Measurements from ENCODE around the gene CEP350. TPM values are rescaled to one million over a fixed set of nuclear protein-coding genes. Genes with fewer than 3 reads are reported as not detected.

Gene CEP350
- total RNA-seq, 1 experiment from 2014 or later, result 27.6 TPM

DNA sequence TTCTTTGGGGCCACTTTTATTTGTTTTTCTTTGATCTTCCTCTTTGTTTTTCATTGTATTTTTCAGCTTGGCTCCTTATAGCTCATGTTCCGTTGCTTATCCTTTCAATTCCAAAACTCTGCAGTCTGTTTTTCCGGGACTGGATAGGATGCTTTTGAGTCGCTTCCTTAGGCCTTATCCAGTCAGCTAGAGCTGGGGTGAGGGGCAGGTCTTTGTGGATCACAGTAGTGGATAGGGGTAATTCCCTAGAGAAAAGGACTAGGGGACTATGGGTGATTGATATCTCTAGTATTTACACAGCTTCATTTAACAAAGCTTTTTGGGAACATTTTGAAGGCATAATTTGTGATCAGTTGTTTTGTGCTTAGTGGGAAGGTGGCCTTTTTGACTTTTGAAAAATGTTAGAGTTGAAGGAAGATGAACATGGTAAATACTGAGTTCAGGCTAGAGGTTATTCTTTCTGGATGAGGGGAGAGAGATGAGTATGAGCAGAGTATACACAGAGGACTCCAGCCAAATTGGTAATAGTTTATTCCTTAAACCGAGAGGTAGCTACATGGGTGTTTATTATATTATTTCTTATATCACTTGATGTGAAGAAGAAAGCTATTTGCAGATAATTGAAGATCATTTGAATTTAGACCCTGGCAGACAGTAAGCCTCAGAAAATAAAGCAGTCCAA lies 22.5 kb downstream of the CEP350 start:
- ATAC-seq, result no peak
- Histone ChIP-seq H3K27me3 (ENCODE audit: insufficient read depth, low read length) (no peaks in the 10 kb centered on the region), H3K4me1 (ENCODE audit: control insufficient read depth in 1 of 2, insufficient read depth in 2 of 2, low read length in 2 of 2) (no peaks in the 10 kb centered on the region), H3K9me2 (ENCODE audit: insufficient read depth) (no peaks in the 10 kb centered on the region), H3K9me3 (ENCODE audit: control insufficient read depth in 1 of 2, insufficient read depth in 1 of 2, low read depth in 1 of 2, low read length in 2 of 2) (no peaks in the 10 kb centered on the region), H3K36me3 (ENCODE audit: control insufficient read depth in 1 of 2, insufficient read depth in 2 of 2, low read length in 2 of 2) (no peaks in the 10 kb centered on the region), H4K20me1 (ENCODE audit: insufficient read depth) (peaks cover 3% of the 10 kb centered on the region; the same call in 1 of the 2 replicates), H3K4me2 (ENCODE audit: low read length) (no peak overlapping the region), H3K27ac (ENCODE audit: low read depth, low read length) (no peak overlapping the region), H3K4me3 (replicated peaks in 1 of 2; ENCODE audit: low read depth in 1 of 2, low read length in 2 of 2) (no peak overlapping the region), H2AFZ (ENCODE audit: low read depth, low read length, poor library complexity, severe bottlenecking) (no peak overlapping the region), H3K9ac (ENCODE audit: low read length) (no peak overlapping the region), H3K79me2 (ENCODE audit: insufficient read depth, low read length) (peaks cover 87% of the 10 kb centered on the region)
- DNase-seq (ENCODE audit: low read depth, low spot score), result no peak
- intact Hi-C loops (cut with micrococcal nuclease), result no loop called here
- ChIA-PET CTCF (no interaction called here), RAD21 (ENCODE audit: low non-redundant PET in 1 of 2, low total read pairs in 2 of 2, uncharacterized antibody in 2 of 2, unreplicated experiment in 2 of 2) (no interaction called here), POLR2A (interaction anchor here (0.7 kb wide), 1 partner anchor 17 kb away, joined by 3 read pairs; no protein-coding TSS in a partner anchor)
- no TSS peak for BruUV-seq (replicated peaks)
- TF ChIP-seq TCF7L2 (IDR thresholded peaks at IDR 0.05; ENCODE audit: borderline replicate concordance, extremely low read depth, insufficient read depth, insufficient read length), result no peak

DNA sequence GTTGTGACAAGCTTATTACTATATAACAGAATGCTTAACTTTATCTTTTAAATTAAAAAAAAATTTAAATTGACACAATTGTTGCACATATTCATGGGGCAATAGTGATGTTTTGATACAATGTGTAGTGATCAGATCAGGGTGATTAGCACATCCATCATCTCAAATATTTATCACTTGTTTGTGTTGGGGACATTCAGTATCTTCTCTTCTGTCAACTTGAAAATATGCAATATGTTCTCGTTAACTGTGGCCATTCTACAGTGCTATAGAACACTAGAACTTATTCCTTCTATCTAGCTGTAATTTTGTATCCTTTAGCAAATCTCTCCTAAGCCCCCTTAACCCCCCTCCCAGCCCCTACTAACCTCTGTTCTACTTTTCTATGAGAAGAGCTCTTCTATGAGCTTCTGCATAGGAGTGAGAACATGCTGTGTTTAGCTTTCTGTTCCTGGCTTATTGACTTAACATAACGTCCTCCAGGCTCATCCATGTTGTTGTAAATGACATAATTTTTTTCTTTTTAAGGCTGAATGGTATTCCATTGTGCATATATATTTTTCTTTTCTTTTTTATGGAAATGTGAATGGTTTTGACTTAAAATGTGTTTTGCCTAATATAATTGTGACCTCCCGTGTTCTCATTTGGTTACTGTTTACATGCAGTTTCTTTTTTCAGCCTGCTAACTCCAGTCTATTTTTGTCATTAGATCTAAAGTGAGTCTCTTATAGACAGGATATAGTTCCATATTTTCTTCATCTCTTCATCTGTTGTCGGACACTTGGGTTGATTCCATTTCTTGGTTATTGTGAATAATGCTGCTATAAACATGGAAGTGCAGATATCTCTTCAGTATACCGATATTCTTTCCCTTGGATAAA lies 23.8 kb downstream of the CEP350 start:
- Histone ChIP-seq H3K4me3 (replicated peaks in 1 of 2; ENCODE audit: low read depth in 1 of 2, low read length in 2 of 2) (no peak overlapping the region), H3K79me2 (ENCODE audit: insufficient read depth, low read length) (peaks cover 88% of the 10 kb centered on the region), H4K20me1 (ENCODE audit: insufficient read depth) (peaks cover 3% of the 10 kb centered on the region; the same call in 1 of the 2 replicates), H3K4me1 (ENCODE audit: control insufficient read depth in 1 of 2, insufficient read depth in 2 of 2, low read length in 2 of 2) (no peaks in the 10 kb centered on the region), H2AFZ (ENCODE audit: low read depth, low read length, poor library complexity, severe bottlenecking) (no peak overlapping the region), H3K9me2 (ENCODE audit: insufficient read depth) (no peaks in the 10 kb centered on the region), H3K9ac (ENCODE audit: low read length) (no peak overlapping the region), H3K36me3 (ENCODE audit: control insufficient read depth in 1 of 2, insufficient read depth in 2 of 2, low read length in 2 of 2) (no peaks in the 10 kb centered on the region), H3K27me3 (ENCODE audit: insufficient read depth, low read length) (no peaks in the 10 kb centered on the region), H3K4me2 (ENCODE audit: low read length) (no peak overlapping the region), H3K27ac (ENCODE audit: low read depth, low read length) (no peak overlapping the region), H3K9me3 (ENCODE audit: control insufficient read depth in 1 of 2, insufficient read depth in 1 of 2, low read depth in 1 of 2, low read length in 2 of 2) (no peaks in the 10 kb centered on the region)
- POLR2A ChIA-PET, result no interaction called here
- no TSS peak for BruUV-seq (replicated peaks)
- intact Hi-C loops (cut with micrococcal nuclease), result no loop called here
- RAD21 ChIA-PET (ENCODE audit: low non-redundant PET in 1 of 2, low total read pairs in 2 of 2, uncharacterized antibody in 2 of 2, unreplicated experiment in 2 of 2), result no interaction called here
- no peak for DNase-seq (ENCODE audit: low read depth, low spot score)
- CTCF ChIA-PET, result no interaction called here
- no peak for ATAC-seq
- TF ChIP-seq TCF7L2 (IDR thresholded peaks at IDR 0.05; ENCODE audit: borderline replicate concordance, extremely low read depth, insufficient read depth, insufficient read length), result no peak
- no peak for TF ChIP-seq MAX (IDR thresholded peaks at IDR 0.05)
- TF ChIP-seq POLR2AphosphoS5 (IDR thresholded peaks at IDR 0.05; ENCODE audit: low read depth, low read length), result no peak
- no peak for TF ChIP-seq EGR1 (IDR thresholded peaks at IDR 0.05; ENCODE audit: low read depth)
- no peak for TF ChIP-seq JUND (IDR thresholded peaks at IDR 0.05)
- TF ChIP-seq ATF3 (IDR thresholded peaks at IDR 0.05), result no peak
- TF ChIP-seq EZH2 (IDR thresholded peaks at IDR 0.05), result no peak
- no peak for TF ChIP-seq FOSL1 (IDR thresholded peaks at IDR 0.05; ENCODE audit: low read depth)
- TF ChIP-seq ZNF274 (IDR thresholded peaks at IDR 0.05; ENCODE audit: low read depth, low read length), result no peak
- no peak for TF ChIP-seq YY1 (IDR thresholded peaks at IDR 0.05; ENCODE audit: extremely low read depth, insufficient replicate concordance, low read depth, low read length)
- TF ChIP-seq ZFX (IDR thresholded peaks at IDR 0.05), result no peak
- TF ChIP-seq SIN3A (IDR thresholded peaks at IDR 0.05; ENCODE audit: low read depth), result no peak
- no peak for TF ChIP-seq SP1 (IDR thresholded peaks at IDR 0.05; ENCODE audit: low read depth)
- TF ChIP-seq, protein P1, sequence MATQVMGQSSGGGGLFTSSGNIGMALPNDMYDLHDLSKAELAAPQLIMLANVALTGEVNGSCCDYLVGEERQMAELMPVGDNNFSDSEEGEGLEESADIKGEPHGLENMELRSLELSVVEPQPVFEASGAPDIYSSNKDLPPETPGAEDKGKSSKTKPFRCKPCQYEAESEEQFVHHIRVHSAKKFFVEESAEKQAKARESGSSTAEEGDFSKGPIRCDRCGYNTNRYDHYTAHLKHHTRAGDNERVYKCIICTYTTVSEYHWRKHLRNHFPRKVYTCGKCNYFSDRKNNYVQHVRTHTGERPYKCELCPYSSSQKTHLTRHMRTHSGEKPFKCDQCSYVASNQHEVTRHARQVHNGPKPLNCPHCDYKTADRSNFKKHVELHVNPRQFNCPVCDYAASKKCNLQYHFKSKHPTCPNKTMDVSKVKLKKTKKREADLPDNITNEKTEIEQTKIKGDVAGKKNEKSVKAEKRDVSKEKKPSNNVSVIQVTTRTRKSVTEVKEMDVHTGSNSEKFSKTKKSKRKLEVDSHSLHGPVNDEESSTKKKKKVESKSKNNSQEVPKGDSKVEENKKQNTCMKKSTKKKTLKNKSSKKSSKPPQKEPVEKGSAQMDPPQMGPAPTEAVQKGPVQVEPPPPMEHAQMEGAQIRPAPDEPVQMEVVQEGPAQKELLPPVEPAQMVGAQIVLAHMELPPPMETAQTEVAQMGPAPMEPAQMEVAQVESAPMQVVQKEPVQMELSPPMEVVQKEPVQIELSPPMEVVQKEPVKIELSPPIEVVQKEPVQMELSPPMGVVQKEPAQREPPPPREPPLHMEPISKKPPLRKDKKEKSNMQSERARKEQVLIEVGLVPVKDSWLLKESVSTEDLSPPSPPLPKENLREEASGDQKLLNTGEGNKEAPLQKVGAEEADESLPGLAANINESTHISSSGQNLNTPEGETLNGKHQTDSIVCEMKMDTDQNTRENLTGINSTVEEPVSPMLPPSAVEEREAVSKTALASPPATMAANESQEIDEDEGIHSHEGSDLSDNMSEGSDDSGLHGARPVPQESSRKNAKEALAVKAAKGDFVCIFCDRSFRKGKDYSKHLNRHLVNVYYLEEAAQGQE (IDR thresholded peaks at IDR 0.05; ENCODE audit: low read depth), result no peak

All from HCT116 (cell line).